HG02840 (cell line): Measurements from ENCODE around the gene UTP11.

Source experiments
- ATAC-seq: cut with Tn5 transposase; IDR thresholded peaks from one replicate; pipeline ENCODE4 v1.9.1; 2021; ENCODE audit warnings: mild to moderate bottlenecking, moderate library complexity, moderate number of reproducible peaks; ENCODE audit not compliant: unreplicated experiment, low FRiP score

UTP11 gene

GRCh38 chr1:38063616-38064015 is 51.1 kb downstream of the UTP11 start:
- ATAC-seq: no peak

DNA sequence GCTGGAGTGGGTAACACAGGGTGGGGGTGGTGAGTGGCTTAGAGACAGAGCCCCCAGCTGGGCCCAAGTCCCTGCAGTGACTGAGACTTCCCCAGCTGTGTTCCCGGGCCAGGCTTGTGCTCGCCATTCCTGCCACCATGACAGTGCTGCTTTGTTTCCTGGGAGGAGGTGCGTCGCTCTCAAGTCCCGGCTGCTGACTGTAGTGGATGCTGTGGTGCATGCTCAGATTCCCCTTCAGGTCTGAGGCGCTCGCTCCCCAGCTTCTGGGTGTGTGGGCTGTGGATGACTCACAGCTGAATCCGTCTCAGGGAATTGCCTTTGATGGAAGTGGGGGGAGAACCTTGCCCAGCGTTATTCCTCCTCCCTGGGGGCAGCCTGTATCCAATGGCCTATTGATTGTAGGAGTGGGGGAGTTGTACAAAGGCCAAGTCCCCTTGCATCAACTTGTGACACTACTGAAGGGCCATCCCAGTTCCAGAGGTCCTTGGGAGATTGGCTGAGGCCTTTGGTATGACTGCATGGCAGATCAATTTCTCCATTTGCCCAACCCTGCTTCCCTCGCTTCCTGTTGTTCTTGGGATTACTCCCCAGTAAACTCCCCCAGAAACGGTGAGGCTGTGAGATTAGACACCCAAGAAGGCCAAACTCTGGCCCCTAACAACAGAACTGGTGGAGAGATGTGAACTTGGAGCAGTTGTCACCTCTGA is 51.8 kb downstream of the UTP11 start:
- ATAC-seq: no peak

DNA sequence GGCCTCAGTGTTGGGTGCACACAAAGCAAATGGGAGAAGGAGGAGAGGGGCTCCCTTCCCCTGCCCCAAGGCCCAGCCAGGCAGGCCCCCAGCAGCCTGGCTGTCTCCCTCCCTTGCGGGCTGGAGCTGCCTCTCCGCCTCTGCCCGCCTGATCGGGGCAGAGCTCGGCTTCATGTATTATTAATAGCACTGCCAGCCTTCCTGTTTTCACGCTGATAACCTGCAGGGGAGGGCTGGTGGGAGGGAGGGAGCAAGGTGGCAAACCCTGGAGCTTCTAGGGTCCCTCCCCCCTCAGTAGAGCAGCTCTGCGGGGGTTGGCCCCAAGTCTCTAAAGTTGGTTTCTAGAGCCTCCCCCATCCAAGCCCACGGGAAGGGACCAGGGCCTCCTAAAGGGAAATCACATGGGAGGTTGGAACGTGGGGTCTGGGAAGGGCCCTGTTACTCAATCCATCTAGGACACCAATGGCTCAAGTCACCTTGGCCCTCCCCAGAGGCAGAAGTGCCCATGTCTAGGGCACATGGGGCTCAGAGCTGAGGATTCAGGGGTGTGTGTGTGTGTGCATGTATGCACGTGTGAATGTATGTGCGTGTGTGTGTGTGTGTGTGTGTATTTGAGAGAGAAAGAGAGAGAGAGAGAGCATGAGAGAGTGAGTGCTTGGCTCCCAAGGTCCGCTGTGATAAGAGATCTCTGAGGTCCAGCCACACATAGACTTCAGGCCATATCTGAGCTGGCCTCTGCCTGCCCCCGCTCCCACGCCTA is 55.9 kb downstream of the UTP11 start:
- no peak for ATAC-seq

- no peak for ATAC-seq
These were observed 56.4 kb downstream of the UTP11 start for GRCh38 chr1:38068980-38069340.

DNA sequence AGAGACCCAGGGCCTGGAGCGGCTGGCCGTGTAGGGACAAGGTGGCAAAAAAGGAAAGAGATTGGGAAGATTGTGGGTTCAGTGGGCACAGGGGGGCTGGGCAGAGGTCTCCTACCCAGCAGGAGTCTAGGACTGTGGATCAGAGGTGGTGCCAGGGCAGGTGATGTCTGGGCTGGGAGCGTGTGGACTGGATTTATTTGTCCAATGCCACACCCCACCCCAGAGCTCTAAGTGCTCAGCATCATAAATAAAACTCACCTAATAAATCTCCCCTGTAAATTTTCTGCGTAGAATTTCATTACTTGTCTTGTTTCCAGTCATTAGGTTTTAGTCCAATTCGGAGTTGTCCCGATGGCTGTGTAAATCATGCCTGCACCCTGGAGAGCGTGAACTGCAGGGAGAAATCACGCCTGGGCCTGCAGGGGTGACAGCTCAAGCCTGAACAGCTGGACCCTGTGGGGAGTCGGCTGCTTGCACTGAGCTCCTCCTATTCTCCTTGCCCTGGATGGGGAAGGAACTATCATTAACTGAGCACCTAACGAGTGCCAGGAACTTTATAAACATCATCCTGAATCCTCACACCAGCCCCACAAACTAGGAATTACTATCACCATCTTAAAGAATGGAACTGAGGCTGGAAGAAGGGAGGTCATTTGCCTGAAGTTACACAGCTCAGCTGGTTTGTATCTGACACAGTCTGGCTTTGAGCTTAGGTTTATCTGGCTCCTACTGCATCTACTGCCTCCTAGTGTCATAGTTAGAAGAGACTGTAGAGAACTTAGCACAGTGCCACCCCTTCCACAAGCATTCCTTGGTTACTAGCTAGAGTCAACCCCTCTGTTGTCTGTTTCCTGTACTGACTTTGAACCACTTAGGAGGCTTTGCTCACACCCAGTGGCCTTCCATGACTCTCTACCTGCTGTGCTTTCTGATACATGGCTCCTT is 59.0 kb downstream of the UTP11 start:
- no peak for ATAC-seq

DNA sequence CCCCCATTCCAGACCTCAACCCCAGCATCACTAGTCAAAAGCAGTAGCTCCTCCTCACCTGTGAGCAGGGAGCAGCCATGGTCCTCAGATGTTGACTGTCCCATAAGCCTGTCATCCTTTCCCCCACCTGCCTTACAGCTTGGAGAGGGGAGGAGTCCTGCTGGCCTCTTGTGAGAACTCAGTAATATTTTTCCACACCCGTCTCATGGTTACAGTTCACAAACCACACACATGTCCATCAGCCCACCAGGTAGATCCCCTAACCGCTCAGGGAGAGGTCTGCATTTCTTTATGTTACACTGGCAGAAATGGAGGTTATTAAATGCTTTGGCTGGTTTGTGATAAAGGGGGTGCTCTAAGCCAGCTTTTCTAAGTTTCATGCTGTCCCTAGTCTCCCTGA is 60.3 kb downstream of the UTP11 start:
- no peak for ATAC-seq

- ATAC-seq: no peak
These were observed 61.2 kb downstream of the UTP11 start for GRCh38 chr1:38073534-38074301.

- no peak for ATAC-seq
These were observed 61.8 kb downstream of the UTP11 start for GRCh38 chr1:38074302-38074677.
